NCI-H1694 treated with DMSO at 0.1 percent for 48 hours (cell line): ENCODE results near the gene WWOX.

Source experiments
- DNase-seq: peaks from one replicate; lab custom pipeline; 2025; lab: John Stamatoyannopoulos, UW

The WWOX gene

GRCh38 chr16:78994135-78994745, 894.8 kb downstream of the WWOX start:
- no peak for DNase-seq

GRCh38 chr16:78995441-78995840, 896.0 kb downstream of the WWOX start:
- DNase-seq = no peak

GRCh38 chr16:78996790-78997189, 897.3 kb downstream of the WWOX start:
- DNase-seq = peak; percentile 82

GRCh38 chr16:78998879-78999278, 899.4 kb downstream of the WWOX start:
- no peak for DNase-seq

- no peak for DNase-seq
Measured at GRCh38 chr16:79001156-79001967, 901.9 kb downstream of the WWOX start.

- no peak for DNase-seq
Measured at GRCh38 chr16:79003026-79003609, 903.7 kb downstream of the WWOX start.

- no peak for DNase-seq
Measured at GRCh38 chr16:79004309-79004708, 904.9 kb downstream of the WWOX start.

- no peak for DNase-seq
Measured at GRCh38 chr16:79005096-79005495, 905.6 kb downstream of the WWOX start.

- DNase-seq = no peak
Measured at GRCh38 chr16:79006206-79006605, 906.8 kb downstream of the WWOX start.

GRCh38 chr16:79006765-79007164, 907.3 kb downstream of the WWOX start:
- DNase-seq = no peak

GRCh38 chr16:79007614-79008013, 908.2 kb downstream of the WWOX start:
- DNase-seq = no peak

- DNase-seq = no peak
Measured at GRCh38 chr16:79008036-79008868, 908.8 kb downstream of the WWOX start.

- no peak for DNase-seq
Measured at GRCh38 chr16:79008869-79009179, 909.4 kb downstream of the WWOX start.

- peak; percentile 81 for DNase-seq
Measured at GRCh38 chr16:79009896-79010295, 910.4 kb downstream of the WWOX start.

GRCh38 chr16:79011282-79011681, 911.8 kb downstream of the WWOX start:
- DNase-seq = no peak

GRCh38 chr16:79012671-79013434, 913.4 kb downstream of the WWOX start:
- no peak for DNase-seq

- no peak for DNase-seq
Measured at GRCh38 chr16:79013930-79014660, 914.6 kb downstream of the WWOX start.

GRCh38 chr16:79018650-79019429, 919.4 kb downstream of the WWOX start:
- no peak for DNase-seq

GRCh38 chr16:79019431-79019830, 920.0 kb downstream of the WWOX start:
- DNase-seq = no peak

GRCh38 chr16:79021991-79022630, 922.7 kb downstream of the WWOX start:
- no peak for DNase-seq
